Measurements from ENCODE around the gene BAG5.

BAG5 gene

DNA sequence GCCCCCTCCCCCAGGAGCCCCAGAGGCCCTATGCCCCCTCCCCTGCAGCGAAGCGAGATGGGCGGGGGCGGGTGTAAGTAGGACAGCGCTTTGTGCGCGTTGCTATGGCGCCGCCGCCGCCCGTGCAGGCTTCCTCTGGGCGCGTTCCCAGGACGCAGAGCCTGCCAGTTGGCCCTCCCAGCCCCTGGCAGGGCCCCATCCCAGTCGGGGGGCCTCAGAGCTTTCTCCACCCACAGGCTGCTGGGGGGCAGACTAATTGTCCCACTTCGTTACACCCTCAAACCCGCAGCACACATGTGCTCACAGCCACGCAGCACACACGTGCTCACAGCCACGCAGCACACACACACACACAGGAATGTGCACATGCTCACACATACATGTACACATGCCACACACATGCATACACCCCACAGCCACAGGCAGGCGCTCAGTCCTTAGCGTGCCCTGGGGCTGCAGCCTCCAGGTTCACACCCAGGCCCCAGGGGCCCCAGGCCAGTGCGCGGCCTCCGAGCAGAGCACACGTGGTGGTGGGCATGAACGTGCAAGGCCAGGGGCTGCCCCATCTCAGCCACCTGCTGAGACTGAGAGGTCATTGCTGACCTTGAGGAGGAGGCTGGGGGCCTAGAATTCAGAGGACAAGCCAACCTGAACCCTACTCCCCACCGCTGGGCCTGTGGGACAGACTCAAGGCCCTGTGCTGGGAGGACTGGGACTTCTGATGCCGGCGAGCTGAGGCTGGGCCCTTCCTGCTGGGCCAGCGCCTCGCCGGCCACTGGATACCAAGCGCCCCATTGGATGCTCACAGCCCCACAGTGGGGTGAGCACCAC, 17.9 kb downstream of the BAG5 start:
- TF ChIP-seq CTCF (IDR thresholded peaks at IDR 0.05; ENCODE audit: borderline replicate concordance, control extremely low read depth, extremely low read depth, insufficient read depth, missing control alignments): no peak
- in situ Hi-C loops (cut with MboI; ENCODE audit: low sequenced_read_pairs, unreplicated experiment): no loop called here
- no peak for DNase-seq (ENCODE audit: low spot score)

DNA sequence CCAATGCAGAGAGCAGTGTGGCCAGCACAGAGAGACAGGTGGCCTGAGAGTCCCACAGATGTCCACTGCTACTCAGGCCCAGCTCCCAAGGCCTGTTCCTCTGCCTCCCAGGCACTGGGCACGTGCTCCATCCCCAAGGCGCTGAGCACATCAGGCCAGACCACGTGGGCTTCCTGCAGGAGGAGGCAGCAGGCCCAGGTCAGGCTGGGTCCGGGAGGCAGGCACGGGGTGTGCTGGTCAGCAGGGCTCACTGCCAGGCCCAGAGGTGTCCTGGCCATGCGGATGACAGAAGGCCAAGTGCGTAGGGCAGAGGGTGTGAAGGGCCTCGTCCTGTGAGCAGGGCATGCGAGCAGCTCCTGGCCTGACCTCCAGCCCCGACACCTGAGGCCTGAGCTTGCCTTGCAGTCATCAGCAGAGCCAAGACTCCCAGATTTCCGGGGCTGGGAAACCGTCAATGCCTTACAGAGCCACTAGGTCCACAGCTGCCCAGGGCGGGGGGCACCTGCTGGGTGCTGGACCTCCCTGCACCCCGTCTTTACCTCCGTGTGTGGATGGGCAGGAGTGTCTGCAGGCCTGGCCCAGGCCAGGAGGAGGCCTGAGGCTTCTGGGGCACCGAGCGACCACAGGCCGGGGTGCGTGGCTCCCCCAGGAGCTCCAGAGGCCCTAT, 18.6 kb downstream of the BAG5 start:
- in situ Hi-C loops (cut with MboI; ENCODE audit: low sequenced_read_pairs, unreplicated experiment): no loop called here
- TF ChIP-seq CTCF (IDR thresholded peaks at IDR 0.05; ENCODE audit: borderline replicate concordance, control extremely low read depth, extremely low read depth, insufficient read depth, missing control alignments): no peak
- no peak for DNase-seq (ENCODE audit: low spot score)

GRCh38 chr14:103543140-103543539, 19.3 kb downstream of the BAG5 start:
- no peak for DNase-seq (ENCODE audit: low spot score)

GRCh38 chr14:103542605-103543088, 19.8 kb downstream of the BAG5 start:
- DNase-seq (ENCODE audit: low spot score): no peak
- no peak for TF ChIP-seq CTCF (IDR thresholded peaks at IDR 0.05; ENCODE audit: borderline replicate concordance, control extremely low read depth, extremely low read depth, insufficient read depth, missing control alignments)
- in situ Hi-C loops (cut with MboI; ENCODE audit: low sequenced_read_pairs, unreplicated experiment): no loop called here

More at GRCh38 chr14:103543140-103543539, 19.3 kb downstream of the BAG5 start:
- TF ChIP-seq CTCF (IDR thresholded peaks at IDR 0.05; ENCODE audit: borderline replicate concordance, control extremely low read depth, extremely low read depth, insufficient read depth, missing control alignments): no peak
- in situ Hi-C loops (cut with MboI; ENCODE audit: low sequenced_read_pairs, unreplicated experiment): no loop called here

GRCh38 chr14:103541709-103542604, 20.5 kb downstream of the BAG5 start:
- in situ Hi-C loops (cut with MboI; ENCODE audit: low sequenced_read_pairs, unreplicated experiment): no loop called here
- TF ChIP-seq CTCF (IDR thresholded peaks at IDR 0.05; ENCODE audit: borderline replicate concordance, control extremely low read depth, extremely low read depth, insufficient read depth, missing control alignments): no peak
- no peak for DNase-seq (ENCODE audit: low spot score)

Data from GM13976 (cell line).